K562 (cell line): ENCODE measurements around the gene KIF9. TPM values are rescaled to one million over a fixed set of nuclear protein-coding genes. Genes with fewer than 3 reads are reported as not detected.
A peak's percentile ranks its signal among the peaks of the same experiment; 100 is the strongest.

Source experiments
- ARNT ChIP-seq, 2 experiments: fragments of 450-650 bp; IDR thresholded peaks; 2 replicates each; pipeline ENCODE4 v1.6.1; 2016; ENCODE audit warnings: mild to moderate bottlenecking in 1 of 2
- C11orf30 ChIP-seq: fragments of 450-650 bp; IDR thresholded peaks from 2 replicates; pipeline ENCODE4 v1.6.1; 2016; ENCODE audit warnings: low read depth, mild to moderate bottlenecking
- CBFA2T3 ChIP-seq: fragments of 450-650 bp; IDR thresholded peaks from 2 replicates; pipeline ENCODE4 v1.6.1; 2017
- EHMT2 ChIP-seq: fragments of 450-650 bp; IDR thresholded peaks from 2 replicates; pipeline ENCODE4 v1.6.1; 2018; ENCODE audit warnings: antibody characterized with exemption
- ESRRA ChIP-seq: fragments of 450-650 bp; IDR thresholded peaks from 2 replicates; pipeline ENCODE4 v1.6.1; 2014; ENCODE audit warnings: low read depth, mild to moderate bottlenecking, moderate library complexity, borderline replicate concordance
- GATAD2B ChIP-seq: fragments of 450-650 bp; IDR thresholded peaks from 2 replicates; pipeline ENCODE4 v1.6.1; 2017; ENCODE audit warnings: mild to moderate bottlenecking, borderline replicate concordance
- HDAC1 ChIP-seq, 2 experiments: fragments of 450-650 bp; IDR thresholded peaks; 2 replicates each; pipeline ENCODE4 v1.6.1; 2016 to 2017; ENCODE audit warnings: inconsistent platforms in 1 of 2, mild to moderate bottlenecking in 1 of 2, moderate library complexity in 1 of 2
- IRF9 ChIP-seq: fragments of 450-650 bp; IDR thresholded peaks from 2 replicates; pipeline ENCODE4 v1.6.1; 2016; ENCODE audit warnings: missing biosample characterization, missing genetic modification characterization
- MAFF ChIP-seq: IDR thresholded peaks from 2 replicates; pipeline ENCODE4 v1.6.1; 2012; ENCODE audit warnings: low read length, improper control_type of control experiment
- MAFG ChIP-seq: fragments of 450-650 bp; conservative IDR thresholded peaks from 2 replicates; pipeline ENCODE4 v1.6.1; 2016; ENCODE audit warnings: missing genetic modification characterization, missing compliant biosample characterization
- MAFK ChIP-seq: IDR thresholded peaks from 2 replicates; pipeline ENCODE4 v1.6.1; 2011; ENCODE audit warnings: low read length, improper control_type of control experiment
- MTA2 ChIP-seq: fragments of 450-650 bp; IDR thresholded peaks from 2 replicates; pipeline ENCODE4 v1.6.1; 2016; ENCODE audit warnings: low read depth
- PHB ChIP-seq: fragments of 250-450 bp; sonication (Bioruptor Pico); IDR thresholded peaks from 2 replicates; pipeline ENCODE4 v1.5.0; 2021
- POLR2AphosphoS5 ChIP-seq: IDR thresholded peaks from 2 replicates; pipeline ENCODE4 v1.6.1; 2011; ENCODE audit warnings: mild to moderate bottlenecking, low read depth, low read length, moderate library complexity; ENCODE audit not compliant: control insufficient read depth, insufficient read depth
- ZNF583 ChIP-seq: fragments of 250-450 bp; sonication (Bioruptor Pico); IDR thresholded peaks from 2 replicates; pipeline ENCODE4 v1.4.0; 2020
- ZNF75A ChIP-seq: fragments of 450-650 bp; formaldehyde crosslinking; IDR thresholded peaks from 2 replicates; pipeline ENCODE4 v1.4.0; 2020; ENCODE audit warnings: mild to moderate bottlenecking
- ZNF766 ChIP-seq: fragments of 200-800 bp; sonication (Bioruptor generic); conservative IDR thresholded peaks from 2 replicates; pipeline ENCODE4 v1.6.1; 2016; ENCODE audit warnings: missing genetic modification characterization, missing compliant biosample characterization
- polyA plus RNA-seq, 8 experiments: library from polyadenylated mRNA; depleted of rRNA in 4 of 8; stranded (reverse) in 5 of 8; unstranded in 3 of 8; fragments of >200 nt; fragmentation: Nextera tagmentation in 2 of 8; fragmentation: Illumina TruSeq in 1 of 8; extraction: Ambion mirVana in 2 of 8; extraction: Trizol in 1 of 8; gene quantifications; 2 replicates each; pipeline versions ENCODE4 v1.2.1 to v1.2.3, GENCODE V29; 2011 to 2014; ENCODE audit warnings: inconsistent platforms in 1 of 8, missing spikeins in 1 of 8
- total RNA-seq, 7 experiments: library from RNA; depleted of rRNA in 6 of 7; stranded (reverse); fragments of >200 nt in 6 of 7; fragmentation: Illumina TruSeq in 2 of 7; extraction: Trizol in 2 of 7; gene quantifications; 2 replicates each; pipeline versions ENCODE4 v1.2.1 to v1.2.3, GENCODE V29; 2011 to 2021; ENCODE audit warnings: low replicate concordance in 1 of 7
- TF ChIP-seq, protein P1 (sequence below), 2 experiments: fragments of 450-650 bp in 1 of 2; sonication (generic) in 1 of 2; formaldehyde crosslinking in 1 of 2; IDR thresholded peaks in 1 of 2; conservative IDR thresholded peaks in 1 of 2; 2 replicates each; pipeline versions ENCODE4 v1.6.1 to v1.8.1; 2016 to 2023; ENCODE audit warnings: mild to moderate bottlenecking in 2 of 2, moderate library complexity in 2 of 2, inconsistent platforms in 1 of 2, missing genetic modification reagents in 1 of 2
- TF ChIP-seq, protein P2 (sequence below): fragments of 450-650 bp; conservative IDR thresholded peaks from 2 replicates; pipeline ENCODE4 v1.6.1; 2016; ENCODE audit warnings: missing genetic modification characterization, low read depth, mild to moderate bottlenecking, missing compliant biosample characterization, moderate library complexity

The KIF9 gene
- total and polyA plus RNA-seq, 9 of the 15 experiments (the other 6 are each of a cell fraction or from before 2014, with no cell fraction given), result 16.9 to 56.9 (median 25.0) TPM

DNA sequence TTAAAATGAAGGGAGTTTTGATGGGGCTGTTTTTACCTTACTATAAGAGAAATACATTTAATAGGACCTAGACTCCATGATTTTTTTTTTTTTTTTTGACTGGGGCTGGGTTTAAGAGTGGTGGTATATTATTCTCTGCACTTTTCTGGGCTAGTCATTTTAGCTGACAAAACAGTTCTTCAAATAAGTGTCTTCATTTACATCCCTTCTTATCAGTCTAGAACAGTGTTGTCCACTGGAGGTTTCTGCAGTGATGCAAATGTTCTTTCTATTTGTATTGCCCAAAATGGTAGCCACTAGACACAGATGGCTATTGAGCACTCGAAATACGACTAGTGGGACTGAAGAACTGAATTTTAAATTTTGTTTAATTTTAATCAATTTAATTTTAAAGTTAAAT is 37.4 kb upstream of the KIF9 start (continued):
- TF ChIP-seq HDAC1 (IDR thresholded peaks at IDR 0.05) (no peak), MTA2 (no peak), ARNT (IDR thresholded peaks at IDR 0.05) (no peak), GATAD2B (no peak), CBFA2T3 (peak; percentile 15; the same call in 1 of the 2 replicates), ZNF766 (0 out of 2 replicates have a peak, but pooled peaks have one; percentile 32), ZNF75A (CRISPR knock-in tag) (no peak), MAFK (peak; percentile 49; the same call in 1 of the 2 replicates), MAFF (peak; percentile 50), C11orf30 (peak; percentile 81), ESRRA (no peak), MAFG (peak; percentile 83), ZNF583 (CRISPR knock-in tag) (no peak), IRF9 (no peak), POLR2AphosphoS5 (no peak), PHB (CRISPR knock-in tag) (no peak), EHMT2 (peak; percentile 34; the same call in 1 of the 2 replicates)
- TF ChIP-seq, protein P1, sequence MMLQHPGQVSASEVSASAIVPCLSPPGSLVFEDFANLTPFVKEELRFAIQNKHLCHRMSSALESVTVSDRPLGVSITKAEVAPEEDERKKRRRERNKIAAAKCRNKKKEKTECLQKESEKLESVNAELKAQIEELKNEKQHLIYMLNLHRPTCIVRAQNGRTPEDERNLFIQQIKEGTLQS (IDR thresholded peaks at IDR 0.05), result no peak
- TF ChIP-seq, protein P1 (CRISPR knock-in tag; conservative IDR thresholded peaks at IDR 0.05), result no peak
- TF ChIP-seq, protein P2, sequence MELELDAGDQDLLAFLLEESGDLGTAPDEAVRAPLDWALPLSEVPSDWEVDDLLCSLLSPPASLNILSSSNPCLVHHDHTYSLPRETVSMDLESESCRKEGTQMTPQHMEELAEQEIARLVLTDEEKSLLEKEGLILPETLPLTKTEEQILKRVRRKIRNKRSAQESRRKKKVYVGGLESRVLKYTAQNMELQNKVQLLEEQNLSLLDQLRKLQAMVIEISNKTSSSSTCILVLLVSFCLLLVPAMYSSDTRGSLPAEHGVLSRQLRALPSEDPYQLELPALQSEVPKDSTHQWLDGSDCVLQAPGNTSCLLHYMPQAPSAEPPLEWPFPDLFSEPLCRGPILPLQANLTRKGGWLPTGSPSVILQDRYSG (tag), result no peak
